HEK293 (cell line): ENCODE results near the gene TMX2.

Source experiments
- CTCF ChIA-PET: fragments of 350-600 bp; formaldehyde crosslinking; extraction: SDS; loops from one replicate; lab custom pipeline; 2021; ENCODE audit warnings: antibody characterized with exemption; lab: Yijun Ruan, JAX
- POLR2A ChIA-PET: fragments of 300-600 bp; formaldehyde crosslinking; extraction: SDS; loops from one replicate; lab custom pipeline; 2020; ENCODE audit warnings: antibody characterized with exemption, inconsistent platforms; lab: Yijun Ruan, JAX
- H3K27ac ChIP-seq: fragments of 200-500 bp; sonication (Bioruptor generic); 2 replicates; pipeline ENCODE4 v1.5.1; 2014; ENCODE audit warnings: low read depth, low read length, control low read depth, inconsistent platforms; ENCODE audit errors: extremely low read depth
- H3K36me3 ChIP-seq, 2 experiments: fragments of 200-500 bp in 1 of 2; sonication (Bioruptor generic) in 1 of 2; 1 replicate in 1 of 2; 2 replicates in 1 of 2; pipeline ENCODE4 v1.5.1; 2014 to 2017; ENCODE audit warnings: inconsistent platforms in 2 of 2, low read length in 2 of 2; ENCODE audit not compliant: control insufficient read depth in 2 of 2, insufficient read depth in 1 of 2
- H3K4me1 ChIP-seq: fragments of 200-500 bp; sonication (Bioruptor generic); 2 replicates; pipeline ENCODE4 v1.5.1; 2014; ENCODE audit warnings: mild to moderate bottlenecking, low read length, inconsistent platforms; ENCODE audit not compliant: control insufficient read depth, insufficient read depth
- H3K4me3 ChIP-seq: 2 replicates; pipeline ENCODE4 v1.5.1; 2011; ENCODE audit warnings: low read depth, mild to moderate bottlenecking, control low read depth, low read length, moderate library complexity
- H3K9me3 ChIP-seq: fragments of 200-500 bp; sonication (Bioruptor generic); 2 replicates; pipeline ENCODE4 v1.5.1; 2014; ENCODE audit warnings: low read depth, low read length, inconsistent platforms; ENCODE audit not compliant: control insufficient read depth, insufficient read depth
- BCL11B ChIP-seq: fragments of 450-650 bp; formaldehyde crosslinking; IDR thresholded peaks from 2 replicates; pipeline ENCODE4 v1.5.1; 2016; ENCODE audit warnings: low read depth, missing biosample characterization, missing genetic modification characterization
- HOXD13 ChIP-seq: sonication (generic); formaldehyde crosslinking; IDR thresholded peaks from 2 replicates; pipeline ENCODE4 v1.8.0; 2022; ENCODE audit warnings: missing genetic modification reagents, borderline replicate concordance
- SCRT2 ChIP-seq: fragments of 450-650 bp; formaldehyde crosslinking; IDR thresholded peaks from 2 replicates; pipeline ENCODE4 v1.5.1; 2016; ENCODE audit warnings: missing biosample characterization, missing genetic modification characterization
- TSHZ1 ChIP-seq: fragments of 450-650 bp; formaldehyde crosslinking; IDR thresholded peaks from 2 replicates; pipeline ENCODE4 v1.5.1; 2016; ENCODE audit warnings: missing biosample characterization, missing genetic modification characterization, borderline replicate concordance
- ZBTB20 ChIP-seq: fragments of 450-650 bp; formaldehyde crosslinking; IDR thresholded peaks from 2 replicates; pipeline ENCODE4 v1.5.1; 2016; ENCODE audit warnings: missing biosample characterization, missing genetic modification characterization
- ZBTB48 ChIP-seq: fragments of 450-650 bp; formaldehyde crosslinking; IDR thresholded peaks from 2 replicates; pipeline ENCODE4 v1.5.1; 2016; ENCODE audit warnings: missing biosample characterization, missing genetic modification characterization
- ZBTB6 ChIP-seq: fragments of 450-650 bp; formaldehyde crosslinking; IDR thresholded peaks from 2 replicates; pipeline ENCODE4 v1.5.1; 2017; ENCODE audit warnings: missing biosample characterization, missing genetic modification characterization
- ZNF211 ChIP-seq: fragments of 450-650 bp; formaldehyde crosslinking; IDR thresholded peaks from 2 replicates; pipeline ENCODE4 v1.5.1; 2016; ENCODE audit warnings: low read depth, missing biosample characterization, missing genetic modification characterization
- ZNF214 ChIP-seq: fragments of 450-650 bp; formaldehyde crosslinking; IDR thresholded peaks from 2 replicates; pipeline ENCODE4 v1.5.1; 2017; ENCODE audit warnings: missing biosample characterization, mild to moderate bottlenecking, missing genetic modification characterization, borderline replicate concordance
- ZNF248 ChIP-seq: fragments of 450-650 bp; formaldehyde crosslinking; IDR thresholded peaks from 2 replicates; pipeline ENCODE4 v1.5.1; 2017; ENCODE audit warnings: missing biosample characterization, missing genetic modification characterization
- ZNF335 ChIP-seq: fragments of 450-650 bp; formaldehyde crosslinking; conservative IDR thresholded peaks from 2 replicates; pipeline ENCODE4 v1.5.1; 2016; ENCODE audit warnings: missing biosample characterization, missing genetic modification characterization
- ZNF366 ChIP-seq: fragments of 450-650 bp; formaldehyde crosslinking; conservative IDR thresholded peaks from 2 replicates; pipeline ENCODE4 v1.5.1; 2016; ENCODE audit warnings: missing biosample characterization, missing genetic modification characterization
- ZNF561 ChIP-seq: fragments of 450-650 bp; IDR thresholded peaks from 2 replicates; pipeline ENCODE4 v1.5.1; 2018; ENCODE audit warnings: missing biosample characterization, missing genetic modification characterization, borderline replicate concordance
- ZNF624 ChIP-seq: fragments of 450-650 bp; formaldehyde crosslinking; IDR thresholded peaks from 2 replicates; pipeline ENCODE4 v1.5.1; 2017; ENCODE audit warnings: missing biosample characterization, missing genetic modification characterization
- ZNF626 ChIP-seq: fragments of 450-650 bp; sonication (Bioruptor Pico); formaldehyde crosslinking; IDR thresholded peaks from 2 replicates; pipeline ENCODE4 v1.5.1; 2018; ENCODE audit warnings: missing biosample characterization, missing genetic modification characterization, inconsistent platforms
- ZNF654 ChIP-seq: fragments of 450-650 bp; formaldehyde crosslinking; IDR thresholded peaks from 2 replicates; pipeline ENCODE4 v1.5.1; 2016; ENCODE audit warnings: low read depth, missing biosample characterization, missing genetic modification characterization
- ZNF707 ChIP-seq: fragments of 450-650 bp; formaldehyde crosslinking; IDR thresholded peaks from 2 replicates; pipeline ENCODE4 v1.5.1; 2016; ENCODE audit warnings: missing biosample characterization, missing genetic modification characterization
- ZNF843 ChIP-seq: fragments of 450-650 bp; formaldehyde crosslinking; IDR thresholded peaks from 2 replicates; pipeline ENCODE4 v1.5.1; 2016; ENCODE audit warnings: missing biosample characterization, missing genetic modification characterization

Gene TMX2

GRCh38 chr11:57785072-57785471, 72.7 kb downstream of the TMX2 start:
- Histone ChIP-seq H3K27ac (no peak overlapping the region), H3K36me3 (no peaks in the 10 kb centered on the region), H3K9me3 (no peaks in the 10 kb centered on the region), H3K4me3 (no peak overlapping the region), H3K4me1 (no peaks in the 10 kb centered on the region; the same call in 1 of the 2 replicates)
- POLR2A ChIA-PET = no interaction called here
- TF ChIP-seq ZNF654 (tag by site-specific recombination) (no peak), ZNF214 (tag by site-specific recombination) (no peak), ZNF335 (tag by site-specific recombination) (no peak), ZNF624 (no peak), SCRT2 (no peak), ZNF707 (tag by site-specific recombination) (no peak), TSHZ1 (tag by site-specific recombination) (no peak), ZBTB48 (tag by site-specific recombination) (no peak), ZBTB20 (tag by site-specific recombination) (no peak), ZNF561 (no peak), ZNF366 (tag by site-specific recombination) (no peak)
- CTCF ChIA-PET = interaction anchor here (0.6 to 1.7 kb wide), 2 partner anchors 16 to 18 kb away, joined by 3 to 6 read pairs; no protein-coding TSS in a partner anchor

- ChIA-PET CTCF (interaction anchor here (0.5 to 1.9 kb wide), 3 partner anchors 14 to 34 kb away, joined by 3 to 8 read pairs (median 5); no protein-coding TSS in a partner anchor), POLR2A (interaction anchor here (0.5 to 0.8 kb wide), 2 partner anchors 45 to 170 kb away, joined by 3 to 5 read pairs; partner anchors contain the start of gene SELENOH)
- Histone ChIP-seq H3K36me3 (peaks cover 0 to 5% of the 10 kb centered on the region in 2 experiments; a peak in 1 of 3 replicates), H3K4me3 (no peak overlapping the region), H3K4me1 (no peaks in the 10 kb centered on the region; the same call in 1 of the 2 replicates), H3K9me3 (no peaks in the 10 kb centered on the region), H3K27ac (no peak overlapping the region)
- TF ChIP-seq ZNF626 (tag by site-specific recombination) (no peak), ZNF843 (tag by site-specific recombination) (no peak), ZNF211 (no peak), ZNF248 (tag by site-specific recombination) (no peak), ZBTB20 (tag by site-specific recombination) (no peak), HOXD13 (CRISPR knock-in tag) (no peak), BCL11B (tag by site-specific recombination) (no peak), ZBTB6 (no peak), ZNF366 (tag by site-specific recombination) (no peak)
Observed at GRCh38 chr11:57786436-57786835, 74.0 kb downstream of the TMX2 start.
